Measurements from ENCODE around the gene SLC39A2. TPM values are rescaled to one million over a fixed set of nuclear protein-coding genes. Genes with fewer than 3 reads are reported as not detected.

The SLC39A2 gene
- total RNA-seq, 1 experiment from 2014 or later, result 0.88 TPM

DNA sequence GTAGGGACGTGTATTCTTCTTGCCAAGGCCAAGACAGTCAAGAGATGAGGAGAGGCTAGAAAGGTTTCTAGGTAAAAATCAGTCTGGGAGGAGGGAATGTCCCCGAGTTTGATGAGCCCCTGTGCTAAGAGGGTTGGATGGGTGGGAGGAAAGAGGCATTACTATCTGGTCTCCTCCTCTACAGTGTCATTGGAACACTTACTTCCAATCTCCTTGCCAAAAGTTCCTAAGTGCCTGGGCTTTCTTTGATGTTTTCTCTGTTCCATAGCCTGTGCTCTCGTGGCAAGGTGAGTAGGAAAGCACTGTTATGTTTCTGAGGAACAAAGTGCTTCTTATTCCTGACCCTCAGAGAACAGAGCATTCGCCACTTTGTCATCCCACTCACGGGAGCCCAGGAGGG is 35.6 kb downstream of the SLC39A2 start, which contains the start of gene RNASE13:
TSS of gene RNASE13 (minus strand) at position 101 of the 400 bp plus-strand sequence. CDS start 519 bp downstream, outside the sequence.
- no peak within 1 kb of the TSS for H3K4me3 Mint-ChIP-seq (ENCODE audit: unreplicated experiment)
- H3K36me3 ChIP-seq (ENCODE audit: control insufficient read depth, insufficient read depth, low read length), result no peaks in the 10 kb centered on the region
- H3K4me1 Mint-ChIP-seq (ENCODE audit: low read depth, unreplicated experiment), result peaks cover 20% of the 10 kb centered on the region
- intact Hi-C loops (cut with micrococcal nuclease; ENCODE audit: unreplicated experiment), result no loop called here
- no TSS peak for BruUV-seq (replicated peaks)
- H3K4me3 ChIP-seq (ENCODE audit: low read depth, low read length), result no peak within 1 kb of the TSS
- no peak for TF ChIP-seq CTCF (IDR thresholded peaks at IDR 0.05; ENCODE audit: insufficient read depth in 1 of 2, low read depth in 1 of 2, low read length in 1 of 2, severe bottlenecking in 1 of 2, unreplicated experiment in 1 of 2)
- no peaks in the 10 kb centered on the region for H3K36me3 Mint-ChIP-seq (ENCODE audit: insufficient read depth, unreplicated experiment)
- ChIA-PET CTCF (interaction anchor here (2.1 kb wide), 1 partner anchor 20 kb away, joined by 12 read pairs; no protein-coding TSS in a partner anchor), POLR2A (no interaction called here)
- H3K27ac Mint-ChIP-seq (ENCODE audit: unreplicated experiment), result no peak within 1 kb of the TSS
- H3K4me1 ChIP-seq, result peaks cover 21% of the 10 kb centered on the region
- H3K27me3 ChIP-seq (replicated peaks; ENCODE audit: control insufficient read depth, insufficient read depth, low read length), result no peaks in the 10 kb centered on the region
- no peaks in the 10 kb centered on the region for H3K9me3 Mint-ChIP-seq (ENCODE audit: unreplicated experiment)
- H3K9me3 ChIP-seq, result no peaks in the 10 kb centered on the region
- no peaks in the 10 kb centered on the region for H3K27me3 Mint-ChIP-seq (ENCODE audit: insufficient read depth, unreplicated experiment)
- DNase-seq, result no peak

DNA sequence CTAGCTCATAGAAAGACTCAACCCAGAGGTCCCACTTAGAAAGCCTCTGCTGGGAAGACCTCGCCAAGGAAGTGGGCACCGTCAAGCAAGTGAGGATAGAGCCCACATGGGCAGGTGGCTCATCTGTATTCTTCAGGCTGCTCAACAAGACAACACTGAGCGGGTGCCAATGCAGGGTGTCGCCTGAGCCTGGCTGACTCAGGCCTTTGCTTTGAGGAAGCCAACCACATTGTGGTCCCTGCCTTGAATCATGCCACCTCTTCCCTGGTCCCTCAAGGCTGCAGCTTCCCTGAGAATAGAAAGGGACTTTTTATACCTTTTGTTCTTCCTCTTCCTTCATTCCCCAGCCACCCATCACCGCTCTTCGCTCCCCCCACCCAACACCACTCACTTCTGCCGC is 37.7 kb downstream of the SLC39A2 start:
- H3K9me3 Mint-ChIP-seq (ENCODE audit: unreplicated experiment), result no peaks in the 10 kb centered on the region
- H3K4me1 ChIP-seq, result peaks cover 24% of the 10 kb centered on the region
- no peak overlapping the region for H3K27ac Mint-ChIP-seq (ENCODE audit: unreplicated experiment)
- intact Hi-C loops (cut with micrococcal nuclease; ENCODE audit: unreplicated experiment), result no loop called here
- no peaks in the 10 kb centered on the region for H3K27me3 ChIP-seq (replicated peaks; ENCODE audit: control insufficient read depth, insufficient read depth, low read length)
- no peaks in the 10 kb centered on the region for H3K36me3 ChIP-seq (ENCODE audit: control insufficient read depth, insufficient read depth, low read length)
- no TSS peak for BruUV-seq (replicated peaks)
- TF ChIP-seq CTCF (IDR thresholded peaks at IDR 0.05; ENCODE audit: insufficient read depth in 1 of 2, low read depth in 1 of 2, low read length in 1 of 2, severe bottlenecking in 1 of 2, unreplicated experiment in 1 of 2), result no peak
- ChIA-PET CTCF (interaction anchor here (0.6 to 1.4 kb wide), 3 partner anchors 22 to 335 kb away, joined by 3 to 5 read pairs (median 4); no protein-coding TSS in a partner anchor), POLR2A (no interaction called here)
- no peaks in the 10 kb centered on the region for H3K36me3 Mint-ChIP-seq (ENCODE audit: insufficient read depth, unreplicated experiment)
- H3K27me3 Mint-ChIP-seq (ENCODE audit: insufficient read depth, unreplicated experiment), result no peaks in the 10 kb centered on the region
- peaks cover 21% of the 10 kb centered on the region for H3K4me1 Mint-ChIP-seq (ENCODE audit: low read depth, unreplicated experiment)
- H3K4me3 Mint-ChIP-seq (ENCODE audit: unreplicated experiment), result no peak overlapping the region
- DNase-seq, result no peak
- no peak overlapping the region for H3K4me3 ChIP-seq (ENCODE audit: low read depth, low read length)
- no peaks in the 10 kb centered on the region for H3K9me3 ChIP-seq

GRCh38 chr14:21037156-21037555 is 38.1 kb downstream of the SLC39A2 start:
- Mint-ChIP-seq H3K27ac (ENCODE audit: unreplicated experiment) (no peak overlapping the region), H3K9me3 (ENCODE audit: unreplicated experiment) (no peaks in the 10 kb centered on the region), H3K4me1 (ENCODE audit: low read depth, unreplicated experiment) (peaks cover 21% of the 10 kb centered on the region), H3K4me3 (ENCODE audit: unreplicated experiment) (no peak overlapping the region), H3K27me3 (ENCODE audit: insufficient read depth, unreplicated experiment) (peaks cover under 1% of the 10 kb centered on the region), H3K36me3 (ENCODE audit: insufficient read depth, unreplicated experiment) (no peaks in the 10 kb centered on the region)
- Histone ChIP-seq H3K4me3 (ENCODE audit: low read depth, low read length) (no peak overlapping the region), H3K36me3 (ENCODE audit: control insufficient read depth, insufficient read depth, low read length) (no peaks in the 10 kb centered on the region), H3K4me1 (peaks cover 24% of the 10 kb centered on the region), H3K9me3 (no peaks in the 10 kb centered on the region), H3K27me3 (replicated peaks; ENCODE audit: control insufficient read depth, insufficient read depth, low read length) (no peaks in the 10 kb centered on the region)
- BruUV-seq (replicated peaks), result no TSS peak
- no peak for TF ChIP-seq CTCF (IDR thresholded peaks at IDR 0.05; ENCODE audit: insufficient read depth in 1 of 2, low read depth in 1 of 2, low read length in 1 of 2, severe bottlenecking in 1 of 2, unreplicated experiment in 1 of 2)
- no peak for DNase-seq
- ChIA-PET CTCF (interaction anchor here (1.4 kb wide), 1 partner anchor 22 kb away, joined by 4 read pairs; no protein-coding TSS in a partner anchor), POLR2A (no interaction called here)
- intact Hi-C loops (cut with micrococcal nuclease; ENCODE audit: unreplicated experiment), result no loop called here

Measured in Caco-2 (cell line).